ENCODE data around the gene DDX60.
A peak's percentile ranks its signal among the peaks of the same experiment; 100 is the strongest.
"Not testable (repeated sequence)": the region's sequence is repeated elsewhere in the genome, so short reads cannot be mapped to it uniquely, and the experiment has no call there.

Gene DDX60

GRCh38 chr4:168318266-168318895 is at the start of gene DDX60:
DDX60 (minus strand) TSS chr4:168318752; CDS start chr4:168311259, 7,493 bp downstream.
- in situ Hi-C loops (cut with HindIII; ENCODE audit: low pct_ligation_motif_present, low pct_unique_long_range_greater_than_20kb, low sequenced_read_pairs), result no loop called here
- DNase-seq, result peak; percentile 85

GRCh38 chr4:168367065-168367464 is 48.5 kb upstream of the DDX60 start:
- DNase-seq, result no peak
- in situ Hi-C loops (cut with HindIII; ENCODE audit: low pct_ligation_motif_present, low pct_unique_long_range_greater_than_20kb, low sequenced_read_pairs), result no loop called here

GRCh38 chr4:168362025-168362401 is 43.5 kb upstream of the DDX60 start:
- no peak for DNase-seq
- in situ Hi-C loops (cut with HindIII; ENCODE audit: low pct_ligation_motif_present, low pct_unique_long_range_greater_than_20kb, low sequenced_read_pairs), result no loop called here

- DNase-seq, result no peak
Measured at GRCh38 chr4:168361365-168362024, 42.9 kb upstream of the DDX60 start.

GRCh38 chr4:168360271-168360670 is 41.7 kb upstream of the DDX60 start:
- DNase-seq, result no peak
- in situ Hi-C loops (cut with HindIII; ENCODE audit: low pct_ligation_motif_present, low pct_unique_long_range_greater_than_20kb, low sequenced_read_pairs), result no loop called here

More at GRCh38 chr4:168361365-168362024, 42.9 kb upstream of the DDX60 start:
- in situ Hi-C loops (cut with HindIII; ENCODE audit: low pct_ligation_motif_present, low pct_unique_long_range_greater_than_20kb, low sequenced_read_pairs), result no loop called here

- in situ Hi-C loops (cut with HindIII; ENCODE audit: low pct_ligation_motif_present, low pct_unique_long_range_greater_than_20kb, low sequenced_read_pairs), result no loop called here
- no peak for DNase-seq
Measured at GRCh38 chr4:168357941-168358340, 39.4 kb upstream of the DDX60 start.

GRCh38 chr4:168353746-168354145 is 35.2 kb upstream of the DDX60 start:
- no peak for DNase-seq
- in situ Hi-C loops (cut with HindIII; ENCODE audit: low pct_ligation_motif_present, low pct_unique_long_range_greater_than_20kb, low sequenced_read_pairs), result no loop called here

GRCh38 chr4:168337550-168337940 is 19.0 kb upstream of the DDX60 start:
- no peak for DNase-seq
- in situ Hi-C loops (cut with HindIII; ENCODE audit: low pct_ligation_motif_present, low pct_unique_long_range_greater_than_20kb, low sequenced_read_pairs), result no loop called here

GRCh38 chr4:168336837-168337549 is 18.4 kb upstream of the DDX60 start:
- in situ Hi-C loops (cut with HindIII; ENCODE audit: low pct_ligation_motif_present, low pct_unique_long_range_greater_than_20kb, low sequenced_read_pairs), result no loop called here

GRCh38 chr4:168335621-168336020 is 17.1 kb upstream of the DDX60 start:
- in situ Hi-C loops (cut with HindIII; ENCODE audit: low pct_ligation_motif_present, low pct_unique_long_range_greater_than_20kb, low sequenced_read_pairs), result no loop called here
- DNase-seq, result no peak

More at GRCh38 chr4:168336837-168337549, 18.4 kb upstream of the DDX60 start:
- DNase-seq, result no peak

GRCh38 chr4:168334053-168334452 is 15.5 kb upstream of the DDX60 start:
- in situ Hi-C loops (cut with HindIII; ENCODE audit: low pct_ligation_motif_present, low pct_unique_long_range_greater_than_20kb, low sequenced_read_pairs), result no loop called here
- DNase-seq, result no peak

- DNase-seq; in situ Hi-C loops (cut with HindIII; ENCODE audit: low pct_ligation_motif_present, low pct_unique_long_range_greater_than_20kb, low sequenced_read_pairs): not testable (repeated sequence)
Measured at GRCh38 chr4:168330575-168330974, 12.0 kb upstream of the DDX60 start.

GRCh38 chr4:168325591-168325990 is 7.0 kb upstream of the DDX60 start:
- in situ Hi-C loops (cut with HindIII; ENCODE audit: low pct_ligation_motif_present, low pct_unique_long_range_greater_than_20kb, low sequenced_read_pairs), result no loop called here

GRCh38 chr4:168321006-168321405 is 2.5 kb upstream of the DDX60 start:
- in situ Hi-C loops (cut with HindIII; ENCODE audit: low pct_ligation_motif_present, low pct_unique_long_range_greater_than_20kb, low sequenced_read_pairs), result no loop called here
- DNase-seq, result no peak

More at GRCh38 chr4:168325591-168325990, 7.0 kb upstream of the DDX60 start:
- DNase-seq, result no peak

GRCh38 chr4:168319486-168320019 is 1.0 kb upstream of the DDX60 start:
- in situ Hi-C loops (cut with HindIII; ENCODE audit: low pct_ligation_motif_present, low pct_unique_long_range_greater_than_20kb, low sequenced_read_pairs), result no loop called here
- DNase-seq, result no peak

- in situ Hi-C loops (cut with HindIII; ENCODE audit: low pct_ligation_motif_present, low pct_unique_long_range_greater_than_20kb, low sequenced_read_pairs), result no loop called here
- DNase-seq, result no peak
Measured at GRCh38 chr4:168317621-168318020, 931 bp downstream of the DDX60 start.

GRCh38 chr4:168309781-168310180 is 8.8 kb downstream of the DDX60 start:
- no peak for DNase-seq
- in situ Hi-C loops (cut with HindIII; ENCODE audit: low pct_ligation_motif_present, low pct_unique_long_range_greater_than_20kb, low sequenced_read_pairs), result no loop called here

GRCh38 chr4:168308912-168309311 is 9.6 kb downstream of the DDX60 start:
- DNase-seq, result no peak
- in situ Hi-C loops (cut with HindIII; ENCODE audit: low pct_ligation_motif_present, low pct_unique_long_range_greater_than_20kb, low sequenced_read_pairs), result no loop called here

- no peak for DNase-seq
- in situ Hi-C loops (cut with HindIII; ENCODE audit: low pct_ligation_motif_present, low pct_unique_long_range_greater_than_20kb, low sequenced_read_pairs), result no loop called here
Measured at GRCh38 chr4:168306476-168306875, 12.1 kb downstream of the DDX60 start.
